BE2C (cell line): Measurements from ENCODE around the gene TTLL13.
A peak's percentile ranks its signal among the peaks of the same experiment; 100 is the strongest.

Experiments used
- DNase-seq: peaks from one replicate; pipeline ENCODE4 v3.0.0-alpha.2; 2020
- H3K27me3 ChIP-seq: fragments of 250-450 bp; sonication (Bioruptor Pico); 2 replicates; pipeline ENCODE4 v1.5.1; 2020; ENCODE audit warnings: mild to moderate bottlenecking
- H3K36me3 ChIP-seq: fragments of 250-450 bp; sonication (Bioruptor Pico); 2 replicates; pipeline ENCODE4 v1.5.1; 2020; ENCODE audit warnings: mild to moderate bottlenecking
- H3K4me1 ChIP-seq: fragments of 250-450 bp; sonication (Bioruptor Pico); 2 replicates; pipeline ENCODE4 v1.5.1; 2020
- H3K4me3 ChIP-seq: 2 replicates; pipeline ENCODE4 v1.5.1; 2011; ENCODE audit warnings: low read depth, low read length
- H3K9me3 ChIP-seq: fragments of 250-450 bp; sonication (Bioruptor Pico); 2 replicates; pipeline ENCODE4 v1.5.1; 2020
- TF ChIP-seq, protein P1 (sequence below): IDR thresholded peaks from 2 replicates; pipeline ENCODE4 v1.5.1; 2012; ENCODE audit warnings: mild to moderate bottlenecking, low read depth, low read length

The TTLL13 gene

DNA sequence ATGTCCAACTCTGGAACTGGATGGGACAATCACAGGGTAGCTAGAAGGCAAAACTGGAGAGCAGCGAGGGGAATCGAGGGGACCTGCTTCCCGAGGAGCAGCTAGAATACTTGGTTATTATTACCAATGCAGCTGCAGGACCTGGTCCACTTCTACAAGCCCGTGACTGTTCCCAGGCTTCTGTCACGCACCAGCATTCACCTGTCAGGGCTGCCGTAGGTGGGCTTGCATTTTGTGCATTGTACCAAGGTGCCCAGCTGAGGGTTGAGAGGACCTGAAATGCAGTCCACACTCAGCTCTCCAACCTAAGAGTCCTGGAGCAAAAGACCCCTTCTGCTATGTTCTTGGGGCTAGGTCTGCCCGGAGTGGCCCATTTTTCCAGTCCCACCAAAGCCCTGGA, 45.9 kb upstream of the TTLL13 start:
- H3K27me3 ChIP-seq: no peaks in the 10 kb centered on the region
- H3K9me3 ChIP-seq: no peaks in the 10 kb centered on the region
- H3K4me1 ChIP-seq: peaks cover 26% of the 10 kb centered on the region
- TF ChIP-seq, protein P1, sequence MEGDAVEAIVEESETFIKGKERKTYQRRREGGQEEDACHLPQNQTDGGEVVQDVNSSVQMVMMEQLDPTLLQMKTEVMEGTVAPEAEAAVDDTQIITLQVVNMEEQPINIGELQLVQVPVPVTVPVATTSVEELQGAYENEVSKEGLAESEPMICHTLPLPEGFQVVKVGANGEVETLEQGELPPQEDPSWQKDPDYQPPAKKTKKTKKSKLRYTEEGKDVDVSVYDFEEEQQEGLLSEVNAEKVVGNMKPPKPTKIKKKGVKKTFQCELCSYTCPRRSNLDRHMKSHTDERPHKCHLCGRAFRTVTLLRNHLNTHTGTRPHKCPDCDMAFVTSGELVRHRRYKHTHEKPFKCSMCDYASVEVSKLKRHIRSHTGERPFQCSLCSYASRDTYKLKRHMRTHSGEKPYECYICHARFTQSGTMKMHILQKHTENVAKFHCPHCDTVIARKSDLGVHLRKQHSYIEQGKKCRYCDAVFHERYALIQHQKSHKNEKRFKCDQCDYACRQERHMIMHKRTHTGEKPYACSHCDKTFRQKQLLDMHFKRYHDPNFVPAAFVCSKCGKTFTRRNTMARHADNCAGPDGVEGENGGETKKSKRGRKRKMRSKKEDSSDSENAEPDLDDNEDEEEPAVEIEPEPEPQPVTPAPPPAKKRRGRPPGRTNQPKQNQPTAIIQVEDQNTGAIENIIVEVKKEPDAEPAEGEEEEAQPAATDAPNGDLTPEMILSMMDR: no peak
- H3K4me3 ChIP-seq: no peak overlapping the region
- H3K36me3 ChIP-seq: no peaks in the 10 kb centered on the region; the same call in 1 of the 2 replicates
- no peak for DNase-seq

DNA sequence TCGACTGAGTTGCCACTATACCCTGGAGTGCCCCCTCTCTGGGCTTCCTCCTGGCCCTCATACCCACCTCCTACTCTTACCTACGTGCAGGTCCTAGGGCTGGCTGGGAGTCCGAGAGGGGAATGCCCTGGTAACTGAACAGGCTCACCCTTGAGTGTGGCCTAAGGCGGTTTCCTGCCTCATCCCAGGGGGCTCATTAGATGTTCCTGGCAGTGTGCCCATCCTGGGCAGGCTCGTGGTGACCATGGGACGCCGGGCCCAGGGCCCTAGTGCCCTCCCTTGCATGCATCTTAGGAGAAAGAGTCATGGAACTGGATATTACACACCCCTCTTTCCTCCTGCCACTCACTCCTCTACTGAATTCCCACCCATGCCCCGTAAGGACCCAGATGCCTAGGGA, 45.4 kb upstream of the TTLL13 start:
- Histone ChIP-seq H3K9me3 (no peaks in the 10 kb centered on the region), H3K27me3 (no peaks in the 10 kb centered on the region), H3K4me1 (peaks cover 26% of the 10 kb centered on the region), H3K4me3 (no peak overlapping the region), H3K36me3 (no peaks in the 10 kb centered on the region; the same call in 1 of the 2 replicates)
- TF ChIP-seq, protein P1: no peak
- peak; percentile 67 for DNase-seq

DNA sequence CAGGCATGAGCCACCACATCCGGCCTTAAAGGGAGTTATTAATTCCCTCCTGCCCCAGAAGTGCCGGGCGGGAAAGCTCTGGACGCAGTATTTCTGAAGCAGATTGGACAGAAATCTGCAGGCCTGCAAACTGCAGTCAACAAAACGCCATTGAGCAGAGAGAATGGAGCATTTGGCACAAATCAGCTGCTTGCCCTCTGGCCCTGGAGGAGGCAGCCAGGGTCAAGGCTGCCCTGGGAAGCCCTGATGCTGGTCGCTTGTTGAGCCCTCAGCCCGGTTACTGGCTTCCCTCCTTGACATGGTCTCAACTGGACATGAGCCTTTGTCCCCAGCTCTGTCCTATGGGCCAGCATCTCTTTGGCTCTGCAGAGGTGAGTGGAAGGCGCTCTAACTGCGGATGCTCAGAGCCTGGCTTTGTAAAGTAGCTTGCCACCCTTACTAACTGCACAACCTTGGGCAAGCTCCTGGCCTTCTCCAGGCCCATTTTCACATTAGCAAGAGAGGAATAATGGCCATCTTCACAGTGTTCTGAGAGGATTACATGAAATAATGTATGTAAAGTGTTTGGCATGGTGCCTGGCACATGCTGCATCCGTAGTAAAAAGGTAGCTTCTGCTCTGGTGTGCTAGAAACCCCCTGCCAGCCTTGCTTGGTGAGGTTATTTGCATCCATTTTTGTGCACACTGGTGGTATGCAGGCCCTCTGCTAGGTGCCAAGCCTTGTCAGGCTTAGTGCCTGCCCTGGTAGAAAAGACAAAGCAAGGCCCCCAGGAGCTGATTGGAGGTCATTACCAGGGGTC, 44.1 kb upstream of the TTLL13 start:
- no peaks in the 10 kb centered on the region for H3K27me3 ChIP-seq
- H3K4me3 ChIP-seq: no peak overlapping the region
- H3K36me3 ChIP-seq: no peaks in the 10 kb centered on the region; the same call in 1 of the 2 replicates
- H3K4me1 ChIP-seq: peaks cover 26% of the 10 kb centered on the region
- no peaks in the 10 kb centered on the region for H3K9me3 ChIP-seq
- TF ChIP-seq, protein P1: no peak
- no peak for DNase-seq

DNA sequence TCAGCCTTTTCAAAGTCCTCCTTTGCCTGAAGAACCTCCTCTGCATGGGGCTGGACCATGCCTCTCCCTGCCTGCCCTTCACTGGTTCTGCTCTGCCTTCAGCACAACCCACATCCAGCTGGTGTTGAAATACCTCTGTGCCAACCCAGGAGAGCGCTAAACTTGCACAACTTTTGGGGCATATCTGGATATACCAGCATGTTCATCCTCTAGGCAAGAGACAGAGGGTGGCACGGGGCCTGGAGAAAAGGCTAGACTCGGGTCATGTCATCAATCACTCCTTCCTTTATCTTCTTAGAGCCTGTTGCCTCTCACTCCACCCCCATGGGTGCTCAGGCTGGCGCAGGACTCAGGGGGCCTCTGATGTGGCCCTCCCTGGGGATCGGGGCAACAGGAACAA, 43.5 kb upstream of the TTLL13 start:
- Histone ChIP-seq H3K36me3 (no peaks in the 10 kb centered on the region; the same call in 1 of the 2 replicates), H3K27me3 (no peaks in the 10 kb centered on the region), H3K9me3 (no peaks in the 10 kb centered on the region), H3K4me3 (no peak overlapping the region), H3K4me1 (peaks cover 20% of the 10 kb centered on the region)
- DNase-seq: no peak
- TF ChIP-seq, protein P1: no peak

DNA sequence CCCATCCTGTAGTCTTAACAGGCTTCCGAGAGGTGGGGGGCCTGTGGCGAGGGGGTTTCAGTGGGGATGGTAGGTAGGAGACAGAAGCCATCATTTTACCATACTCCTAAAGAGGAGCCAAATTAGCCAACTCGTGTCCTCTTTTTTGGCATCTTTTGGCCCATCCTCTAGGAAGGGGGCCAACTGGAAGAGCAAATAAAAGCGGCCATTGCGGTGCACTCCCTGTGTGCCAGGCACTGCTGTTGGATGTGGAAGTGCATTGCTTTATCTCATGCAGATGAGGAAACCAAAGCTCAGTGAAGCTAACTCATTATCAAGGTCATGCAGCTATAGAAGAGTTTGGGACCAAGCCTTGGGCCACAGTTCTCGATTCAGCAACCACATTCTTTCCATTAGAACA, 42.1 kb upstream of the TTLL13 start:
- no peaks in the 10 kb centered on the region for H3K9me3 ChIP-seq
- H3K4me3 ChIP-seq: no peak overlapping the region
- no peaks in the 10 kb centered on the region; the same call in 1 of the 2 replicates for H3K36me3 ChIP-seq
- no peaks in the 10 kb centered on the region for H3K27me3 ChIP-seq
- TF ChIP-seq, protein P1: no peak
- H3K4me1 ChIP-seq: peaks cover 30% of the 10 kb centered on the region
- no peak for DNase-seq

DNA sequence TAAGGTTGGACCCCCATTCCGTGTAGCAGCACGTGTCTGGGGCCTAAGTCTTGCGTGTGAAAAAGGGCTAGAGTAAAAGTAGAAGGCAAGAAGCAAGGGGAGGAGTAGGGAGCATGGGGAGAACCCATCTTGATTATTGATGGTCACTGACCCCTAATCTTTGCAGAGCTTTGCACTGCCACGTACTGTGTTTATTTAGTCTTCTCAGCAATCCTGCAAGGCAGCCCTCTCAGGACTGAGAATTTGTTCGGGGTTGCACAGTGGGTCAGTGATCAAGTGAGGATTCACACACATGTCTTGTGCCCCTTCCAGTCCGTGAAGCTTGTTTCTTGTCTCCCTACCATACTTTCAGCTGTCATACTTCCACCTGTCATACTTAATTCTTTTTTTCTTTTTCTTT, 41.0 kb upstream of the TTLL13 start:
- DNase-seq: no peak
- TF ChIP-seq, protein P1: no peak

More for the DNA sequence above, 41.0 kb upstream of the TTLL13 start:
- H3K9me3 ChIP-seq: no peaks in the 10 kb centered on the region
- peaks cover 41% of the 10 kb centered on the region for H3K4me1 ChIP-seq
- no peak overlapping the region for H3K4me3 ChIP-seq
- H3K36me3 ChIP-seq: no peaks in the 10 kb centered on the region; the same call in 1 of the 2 replicates
- H3K27me3 ChIP-seq: no peaks in the 10 kb centered on the region
